B cell (primary cell): Measurements from ENCODE around the gene SLC51B. TPM values are rescaled to one million over a fixed set of nuclear protein-coding genes. Genes with fewer than 3 reads are reported as not detected.

Experiments
- ATAC-seq: fragments of 200-7000 bp; cut with Tn5 transposase; one replicate; pipeline ENCODE4 v1.10.0; 2021; ENCODE audit warnings: low read depth, mild to moderate bottlenecking, moderate number of reproducible peaks, moderate library complexity
- CTCF ChIA-PET: fragments of 350-600 bp; sonication (Branson Sonifier 250); formaldehyde crosslinking; loops from one replicate; lab custom pipeline; 2021; ENCODE audit warnings: antibody characterized with exemption, inconsistent platforms; lab: Charles Lee
- POLR2A ChIA-PET: fragments of 350-600 bp; sonication (Branson Sonifier 250); formaldehyde crosslinking; loops from one replicate; lab custom pipeline; 2021; ENCODE audit warnings: antibody characterized with exemption; lab: Charles Lee
- DNase-seq: peaks from one replicate; pipeline ENCODE4 v3.0.0; 2013
- H2AFZ ChIP-seq: 2 replicates; pipeline ENCODE4 v1.6.1; 2012; ENCODE audit warnings: mild to moderate bottlenecking, low read depth, low read length; ENCODE audit not compliant: insufficient read depth, poor library complexity, severe bottlenecking
- H3K27ac ChIP-seq, 2 donors: 1 replicate in 1 of 2; 2 replicates in 1 of 2; pipeline ENCODE4 v1.5.1; 2012 to 2013; ENCODE audit warnings: low read length in 2 of 2, mild to moderate bottlenecking in 2 of 2, moderate library complexity in 1 of 2
- H3K27me3 ChIP-seq, 4 experiments: fragments of 200-600 bp in 1 of 4; sonication (generic) in 1 of 4; replicated peaks in 1 of 4; 1 replicate in 2 of 4; 2 replicates in 2 of 4; pipeline versions ENCODE4 v1.6.1 to v1.7.0; 2013 to 2016; ENCODE audit warnings: low read length in 3 of 4, mild to moderate bottlenecking in 2 of 4, mixed read lengths in 1 of 4, moderate library complexity in 1 of 4; ENCODE audit not compliant: insufficient read depth in 4 of 4, control insufficient read depth in 3 of 4; ENCODE audit errors: control extremely low read depth in 1 of 4
- H3K36me3 ChIP-seq, 2 experiments: replicated peaks in 1 of 2; 1 replicate in 1 of 2; 2 replicates in 1 of 2; pipeline versions ENCODE4 v1.6.1 to v1.7.1; 2013; ENCODE audit warnings: low read length in 1 of 2; ENCODE audit not compliant: insufficient read depth in 2 of 2, control insufficient read depth in 1 of 2; ENCODE audit errors: control extremely low read depth in 1 of 2, extremely low read depth in 1 of 2
- H3K4me1 ChIP-seq, 2 donors: fragments of 200-600 bp in 1 of 2; sonication (generic) in 1 of 2; 1 replicate in 1 of 2; 2 replicates in 1 of 2; pipeline versions ENCODE4 v1.5.1 to v1.6.1; 2013 to 2017; ENCODE audit warnings: low read length in 2 of 2; ENCODE audit not compliant: control insufficient read depth in 2 of 2, insufficient read depth in 2 of 2
- H3K4me2 ChIP-seq: replicated peaks from 2 replicates; pipeline ENCODE3; 2012; ENCODE audit warnings: mild to moderate bottlenecking, low read depth, low read length; ENCODE audit not compliant: poor library complexity, severe bottlenecking
- H3K4me3 ChIP-seq, 5 experiments: fragments of 200-600 bp in 1 of 5; sonication (generic) in 1 of 5; 1 replicate in 3 of 5; 2 replicates in 2 of 5; pipeline versions ENCODE4 v1.5.1 to v1.7.0; 2011 to 2016; ENCODE audit warnings: low read length in 4 of 5, mild to moderate bottlenecking in 4 of 5, low read depth in 2 of 5, control low read depth in 1 of 5, moderate library complexity in 1 of 5; ENCODE audit not compliant: insufficient read depth in 1 of 5; ENCODE audit errors: control extremely low read depth in 1 of 5, extremely low read depth in 1 of 5
- H3K79me2 ChIP-seq: fragments of 200-600 bp; sonication (generic); one replicate; pipeline ENCODE4 v1.6.0; 2016; ENCODE audit warnings: low read length; ENCODE audit not compliant: control insufficient read depth, insufficient read depth
- H3K9ac ChIP-seq: fragments of 200-600 bp; sonication (generic); 2 replicates; pipeline ENCODE4 v1.6.1; 2017; ENCODE audit warnings: mild to moderate bottlenecking, low read length, moderate library complexity
- H3K9me3 ChIP-seq, 3 donors: one replicate each; pipeline versions ENCODE4 v1.6.1 to v1.7.1; 2013; ENCODE audit warnings: low read length in 2 of 3; ENCODE audit not compliant: control insufficient read depth in 2 of 3, insufficient read depth in 1 of 3; ENCODE audit errors: control extremely low read depth in 1 of 3
- H4K20me1 ChIP-seq: 2 replicates; pipeline ENCODE4 v1.6.0; 2012; ENCODE audit warnings: mild to moderate bottlenecking, low read length; ENCODE audit not compliant: insufficient read depth, control insufficient read depth, poor library complexity, severe bottlenecking
- H3K27ac Mint-ChIP-seq: one replicate; pipeline ENCODE4 v1.8.0; 2021; ENCODE audit warnings: mixed read lengths
- H3K27me3 Mint-ChIP-seq: one replicate; pipeline ENCODE4 v1.8.0; 2021; ENCODE audit warnings: mixed read lengths
- H3K4me1 Mint-ChIP-seq: one replicate; pipeline ENCODE4 v1.8.0; 2021; ENCODE audit warnings: mixed read lengths
- H3K4me3 Mint-ChIP-seq: one replicate; pipeline ENCODE4 v1.8.0; 2021; ENCODE audit warnings: mixed read lengths
- H3K9me3 Mint-ChIP-seq: one replicate; pipeline ENCODE4 v1.8.0; 2022; ENCODE audit warnings: mixed read lengths; ENCODE audit not compliant: insufficient read depth
- EZH2 ChIP-seq: IDR thresholded peaks from 2 replicates; pipeline ENCODE4 v1.6.1; 2012; ENCODE audit warnings: borderline replicate concordance, low read depth, mild to moderate bottlenecking, moderate library complexity, low read length; ENCODE audit not compliant: insufficient read depth, poor library complexity, severe bottlenecking
- WGBS: methylation state at CpG from one replicate; pipeline ENCODE4 v1.1.5; 2013; ENCODE audit warnings: missing lambda C conversion rate; ENCODE audit not compliant: insufficient coverage; 5-methylcytosine and 5-hydroxymethylcytosine counted together
- intact Hi-C: fragments of 100-400 bp; cut with micrococcal nuclease; formaldehyde crosslinking; loops from one replicate; pipeline ENCODE4 v1.10.0; 2022
- polyA plus RNA-seq: library from polyadenylated mRNA; depleted of rRNA; stranded (reverse); fragments of >200 nt; gene quantifications from 2 replicates; pipeline ENCODE4 v1.2.3, GENCODE V29; 2012
- total RNA-seq, 2 donors: library from RNA; stranded (reverse); fragments of 120-200 nt in 1 of 2; gene quantifications; 1 replicate in 1 of 2; 2 replicates in 1 of 2; pipeline versions ENCODE4 v1.2.3 to v1.2.4, GENCODE V29; 2013 to 2022
- TF ChIP-seq, protein P1 (sequence below): fragments of 200-600 bp; IDR thresholded peaks from one replicate; pipeline ENCODE4 v1.8.0; 2022; ENCODE audit warnings: antibody characterized with exemption, mild to moderate bottlenecking

Gene SLC51B
- total and polyA plus RNA-seq, 2 donors (not counting 1 experiment from before 2014, with no cell fraction given): not detected

DNA sequence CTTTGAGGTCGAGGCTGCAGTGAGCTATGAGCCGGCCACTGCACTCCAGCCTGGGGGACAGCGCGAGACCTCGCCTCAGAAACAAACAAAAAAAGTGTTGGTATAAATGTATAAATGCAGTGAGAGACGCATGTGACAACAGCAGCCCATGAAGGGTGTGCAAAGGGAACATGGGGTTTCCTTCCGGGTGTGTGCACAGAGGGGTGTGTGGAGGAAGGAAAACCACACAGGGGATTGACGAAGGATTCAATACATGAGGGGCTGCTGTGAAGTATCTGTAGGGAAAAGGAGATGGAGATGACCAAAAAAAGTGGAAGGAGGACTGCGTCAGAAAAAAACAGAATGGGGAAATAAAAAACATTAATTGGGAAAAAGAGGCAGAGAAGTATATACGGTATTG, 16.8 kb upstream of the SLC51B start:
- CTCF ChIA-PET: interaction anchor here (0.6 kb wide), 2 partner anchors 44 to 48 kb away, joined by 3 read pairs; no protein-coding TSS in a partner anchor
- H3K27ac ChIP-seq: no peak overlapping the region
- Mint-ChIP-seq H3K27ac (peak overlapping the region; percentile 38), H3K4me3 (peak overlapping the region; percentile 87), H3K4me1 (peaks cover 20% of the 10 kb centered on the region), H3K27me3 (peaks cover 6% of the 10 kb centered on the region), H3K9me3 (no peaks in the 10 kb centered on the region)
- peak overlapping the region; percentile 89 for H2AFZ ChIP-seq
- intact Hi-C loops: no loop called here
- POLR2A ChIA-PET: interaction anchor here (1.0 kb wide), 1 partner anchor 278 kb away, joined by 9 read pairs; no protein-coding TSS in a partner anchor
- H3K4me1 ChIP-seq: peaks cover 16 to 21% of the 10 kb centered on the region in 2 donors
- no peak for ATAC-seq
- peak overlapping the region; percentile 83 for H3K9ac ChIP-seq
- TF ChIP-seq, protein P1, sequence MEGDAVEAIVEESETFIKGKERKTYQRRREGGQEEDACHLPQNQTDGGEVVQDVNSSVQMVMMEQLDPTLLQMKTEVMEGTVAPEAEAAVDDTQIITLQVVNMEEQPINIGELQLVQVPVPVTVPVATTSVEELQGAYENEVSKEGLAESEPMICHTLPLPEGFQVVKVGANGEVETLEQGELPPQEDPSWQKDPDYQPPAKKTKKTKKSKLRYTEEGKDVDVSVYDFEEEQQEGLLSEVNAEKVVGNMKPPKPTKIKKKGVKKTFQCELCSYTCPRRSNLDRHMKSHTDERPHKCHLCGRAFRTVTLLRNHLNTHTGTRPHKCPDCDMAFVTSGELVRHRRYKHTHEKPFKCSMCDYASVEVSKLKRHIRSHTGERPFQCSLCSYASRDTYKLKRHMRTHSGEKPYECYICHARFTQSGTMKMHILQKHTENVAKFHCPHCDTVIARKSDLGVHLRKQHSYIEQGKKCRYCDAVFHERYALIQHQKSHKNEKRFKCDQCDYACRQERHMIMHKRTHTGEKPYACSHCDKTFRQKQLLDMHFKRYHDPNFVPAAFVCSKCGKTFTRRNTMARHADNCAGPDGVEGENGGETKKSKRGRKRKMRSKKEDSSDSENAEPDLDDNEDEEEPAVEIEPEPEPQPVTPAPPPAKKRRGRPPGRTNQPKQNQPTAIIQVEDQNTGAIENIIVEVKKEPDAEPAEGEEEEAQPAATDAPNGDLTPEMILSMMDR: no peak
- no peak for TF ChIP-seq EZH2
- no peak for DNase-seq
- peak overlapping the region in 4 of 5 experiments; percentile 64 to 86 (median 80) for H3K4me3 ChIP-seq
- no peaks in the 10 kb centered on the region for H3K9me3 ChIP-seq
- H3K79me2 ChIP-seq: peaks cover 25% of the 10 kb centered on the region
- H3K36me3 ChIP-seq: peaks cover 2 to 14% of the 10 kb centered on the region in 2 experiments
- peak overlapping the region; percentile 91 for H3K4me2 ChIP-seq
- no peaks in the 10 kb centered on the region for H4K20me1 ChIP-seq
- 25% methylated on average over 8 of the region's 10 CpGs for WGBS
- H3K27me3 ChIP-seq: peaks cover 0 to 3% (median 0%) of the 10 kb centered on the region in 4 experiments
